Sigmoid colon (tissue), 4 donors: Measurements from ENCODE around the gene DDX59.

Experiments used
- EP300 ChIP-seq, 4 donors: sonication (generic); formaldehyde crosslinking; IDR thresholded peaks; one replicate each; pipeline ENCODE4 v1.6.1; 2017; ENCODE audit warnings: antibody characterized with exemption in 4 of 4
- POLR2A ChIP-seq, 2 donors: fragments of 450-650 bp; IDR thresholded peaks; one replicate each; pipeline ENCODE4 v1.6.1; 2016; ENCODE audit warnings: antibody characterized with exemption in 2 of 2, mild to moderate bottlenecking in 2 of 2, moderate library complexity in 2 of 2
- POLR2AphosphoS5 ChIP-seq, 4 donors: sonication (generic); formaldehyde crosslinking; IDR thresholded peaks; one replicate each; pipeline ENCODE4 v1.6.1; 2017; ENCODE audit warnings: antibody characterized with exemption in 4 of 4
- TF ChIP-seq, protein P1 (sequence below), 4 experiments: fragments of 450-650 bp in 3 of 4; fragments of 200-600 bp in 1 of 4; IDR thresholded peaks; one replicate each; pipeline ENCODE4 v1.5.1; 2016 to 2019; ENCODE audit warnings: antibody characterized with exemption in 4 of 4, mild to moderate bottlenecking in 3 of 4, moderate library complexity in 2 of 4

DNA sequence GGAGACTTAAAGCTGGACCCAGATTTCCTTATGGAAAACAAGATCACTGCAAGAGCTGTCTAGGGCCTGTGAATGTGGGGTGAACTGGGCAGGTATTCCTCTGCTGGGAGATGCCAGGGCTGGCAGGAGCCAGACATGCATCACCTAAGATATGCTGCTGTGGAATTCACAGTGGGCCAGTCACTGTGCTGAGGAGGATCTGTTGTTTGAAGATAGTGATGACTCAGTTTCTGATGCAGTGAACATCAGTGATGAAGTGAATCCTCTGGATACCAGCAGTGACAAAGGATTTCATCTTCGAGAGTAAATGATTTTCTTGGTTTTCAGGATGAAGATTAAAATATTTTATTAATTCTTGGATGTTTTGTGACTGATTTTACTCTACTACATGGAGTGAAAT, 39.1 kb upstream of the DDX59 start:
- TF ChIP-seq, protein P1, sequence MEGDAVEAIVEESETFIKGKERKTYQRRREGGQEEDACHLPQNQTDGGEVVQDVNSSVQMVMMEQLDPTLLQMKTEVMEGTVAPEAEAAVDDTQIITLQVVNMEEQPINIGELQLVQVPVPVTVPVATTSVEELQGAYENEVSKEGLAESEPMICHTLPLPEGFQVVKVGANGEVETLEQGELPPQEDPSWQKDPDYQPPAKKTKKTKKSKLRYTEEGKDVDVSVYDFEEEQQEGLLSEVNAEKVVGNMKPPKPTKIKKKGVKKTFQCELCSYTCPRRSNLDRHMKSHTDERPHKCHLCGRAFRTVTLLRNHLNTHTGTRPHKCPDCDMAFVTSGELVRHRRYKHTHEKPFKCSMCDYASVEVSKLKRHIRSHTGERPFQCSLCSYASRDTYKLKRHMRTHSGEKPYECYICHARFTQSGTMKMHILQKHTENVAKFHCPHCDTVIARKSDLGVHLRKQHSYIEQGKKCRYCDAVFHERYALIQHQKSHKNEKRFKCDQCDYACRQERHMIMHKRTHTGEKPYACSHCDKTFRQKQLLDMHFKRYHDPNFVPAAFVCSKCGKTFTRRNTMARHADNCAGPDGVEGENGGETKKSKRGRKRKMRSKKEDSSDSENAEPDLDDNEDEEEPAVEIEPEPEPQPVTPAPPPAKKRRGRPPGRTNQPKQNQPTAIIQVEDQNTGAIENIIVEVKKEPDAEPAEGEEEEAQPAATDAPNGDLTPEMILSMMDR (IDR thresholded peaks at IDR 0.05) = no peak
- TF ChIP-seq POLR2A (IDR thresholded peaks at IDR 0.05) (no peak), POLR2AphosphoS5 (IDR thresholded peaks at IDR 0.05) (no peak), EP300 (IDR thresholded peaks at IDR 0.05) (no peak)
